H9 (cell line): ENCODE data around the gene NRG3. TPM values are rescaled to one million over a fixed set of nuclear protein-coding genes. Genes with fewer than 3 reads are reported as not detected.

Source experiments
- DNase-seq: peaks from one replicate; pipeline ENCODE4 v3.0.0-alpha.2; 2017
- H2AFZ ChIP-seq: one replicate; pipeline ENCODE4 v1.6.1; 2013; ENCODE audit warnings: mild to moderate bottlenecking, low read length, control low read depth, moderate library complexity
- H2AK5ac ChIP-seq: 2 replicates; pipeline ENCODE4 v1.6.1; 2013; ENCODE audit warnings: low read length, control low read depth, mixed read lengths; ENCODE audit not compliant: insufficient read length
- H2BK120ac ChIP-seq: one replicate; pipeline ENCODE4 v1.6.1; 2013; ENCODE audit warnings: low read depth, mild to moderate bottlenecking, low read length, control low read depth, inconsistent platforms; ENCODE audit not compliant: poor library complexity, severe bottlenecking
- H2BK12ac ChIP-seq: 2 replicates; pipeline ENCODE4 v1.6.1; 2013; ENCODE audit warnings: low read length, control low read depth, mixed read lengths, low read depth; ENCODE audit not compliant: insufficient read length
- H2BK15ac ChIP-seq: 2 replicates; pipeline ENCODE4 v1.6.1; 2013; ENCODE audit warnings: low read depth, low read length, control low read depth
- H2BK20ac ChIP-seq: one replicate; pipeline ENCODE4 v1.6.1; 2013; ENCODE audit warnings: low read depth, mild to moderate bottlenecking, low read length, control low read depth, inconsistent platforms; ENCODE audit not compliant: poor library complexity, severe bottlenecking
- H2BK5ac ChIP-seq: 2 replicates; pipeline ENCODE4 v1.6.1; 2013; ENCODE audit warnings: low read length, control low read depth, mixed read lengths; ENCODE audit not compliant: insufficient read length
- H3K14ac ChIP-seq: 2 replicates; pipeline ENCODE4 v1.6.1; 2013; ENCODE audit warnings: low read length, control low read depth; ENCODE audit not compliant: insufficient read depth
- H3K18ac ChIP-seq: 2 replicates; pipeline ENCODE4 v1.6.1; 2013; ENCODE audit warnings: low read depth, mild to moderate bottlenecking, mixed read lengths, low read length, control low read depth; ENCODE audit not compliant: insufficient read length
- H3K23ac ChIP-seq: 2 replicates; pipeline ENCODE4 v1.6.1; 2013; ENCODE audit warnings: low read length, control low read depth, mixed read lengths, low read depth; ENCODE audit not compliant: insufficient read length
- H3K23me2 ChIP-seq: 2 replicates; pipeline ENCODE4 v1.6.1; 2013; ENCODE audit warnings: low read depth, mild to moderate bottlenecking, mixed read lengths, low read length, control low read depth; ENCODE audit not compliant: insufficient read length, poor library complexity, severe bottlenecking
- H3K27ac ChIP-seq: 2 replicates; pipeline ENCODE4 v1.5.1; 2013; ENCODE audit warnings: low read length, control low read depth, mixed read lengths, low read depth; ENCODE audit not compliant: insufficient read length
- H3K27me3 ChIP-seq: 2 replicates; pipeline ENCODE4 v1.6.1; 2013; ENCODE audit warnings: low read length, control low read depth, inconsistent platforms; ENCODE audit not compliant: insufficient read depth
- H3K4ac ChIP-seq: 2 replicates; pipeline ENCODE4 v1.6.1; 2013; ENCODE audit warnings: low read depth, mild to moderate bottlenecking, control low read depth, inconsistent platforms, low read length, moderate library complexity
- H3K4me1 ChIP-seq: 2 replicates; pipeline ENCODE4 v1.6.1; 2013; ENCODE audit warnings: low read length, control low read depth, inconsistent platforms; ENCODE audit not compliant: insufficient read depth
- H3K4me2 ChIP-seq: 2 replicates; pipeline ENCODE4 v1.6.1; 2013; ENCODE audit warnings: low read length, control low read depth, mixed read lengths; ENCODE audit not compliant: insufficient read length, insufficient read depth
- H3K56ac ChIP-seq: 2 replicates; pipeline ENCODE4 v1.6.1; 2013; ENCODE audit warnings: low read depth, mild to moderate bottlenecking, mixed read lengths, low read length, control low read depth; ENCODE audit not compliant: insufficient read length
- H3K79me1 ChIP-seq: 2 replicates; pipeline ENCODE4 v1.6.1; 2013; ENCODE audit warnings: low read depth, mild to moderate bottlenecking, moderate library complexity, low read length, control low read depth, inconsistent platforms; ENCODE audit not compliant: insufficient read depth, poor library complexity, severe bottlenecking
- H3K79me2 ChIP-seq: 2 replicates; pipeline ENCODE4 v1.6.1; 2013; ENCODE audit warnings: low read length, control low read depth, inconsistent platforms; ENCODE audit not compliant: insufficient read depth
- H3K9ac ChIP-seq: 2 replicates; pipeline ENCODE4 v1.6.1; 2013; ENCODE audit warnings: low read length, control low read depth, mixed read lengths; ENCODE audit not compliant: insufficient read length; ENCODE audit errors: extremely low read depth
- H3K9me3 ChIP-seq: one replicate; pipeline ENCODE4 v1.6.1; 2013; ENCODE audit warnings: low read depth, low read length, inconsistent platforms; ENCODE audit not compliant: control insufficient read depth
- H3T11ph ChIP-seq: one replicate; pipeline ENCODE4 v1.6.1; 2013; ENCODE audit warnings: mild to moderate bottlenecking, low read length, control low read depth, inconsistent platforms
- H4K20me1 ChIP-seq: one replicate; pipeline ENCODE4 v1.6.1; 2013; ENCODE audit not compliant: control insufficient read depth, insufficient read length, insufficient read depth
- H4K5ac ChIP-seq: 2 replicates; pipeline ENCODE4 v1.6.1; 2013; ENCODE audit warnings: low read depth, mild to moderate bottlenecking, mixed read lengths, low read length, control low read depth; ENCODE audit not compliant: insufficient read length
- H4K8ac ChIP-seq: replicated peaks from 2 replicates; pipeline ENCODE4 v1.6.1; 2013; ENCODE audit warnings: low read length, control low read depth, mixed read lengths, low read depth; ENCODE audit not compliant: insufficient read length
- H4K91ac ChIP-seq: 2 replicates; pipeline ENCODE4 v1.6.1; 2013; ENCODE audit warnings: low read depth, mild to moderate bottlenecking, moderate library complexity, mixed read lengths, low read length, control low read depth; ENCODE audit not compliant: insufficient read length
- H3K27ac Mint-ChIP-seq, 3 experiments: 2 replicates in 2 of 3; 3 replicates in 1 of 3; pipeline ENCODE4 v1.8.0; 2020 to 2021; ENCODE audit warnings: mixed read lengths in 3 of 3, mild to moderate bottlenecking in 1 of 3, moderate library complexity in 1 of 3
- H3K27me3 Mint-ChIP-seq: 2 replicates; pipeline ENCODE4 v1.8.0; 2021; ENCODE audit warnings: low read depth, mild to moderate bottlenecking, moderate library complexity, mixed read lengths
- H3K36me3 Mint-ChIP-seq, 3 experiments: 2 replicates in 2 of 3; 3 replicates in 1 of 3; pipeline ENCODE4 v1.8.0; 2020 to 2021; ENCODE audit warnings: low read depth in 3 of 3, mixed read lengths in 3 of 3; ENCODE audit not compliant: insufficient read depth in 1 of 3
- H3K4me1 Mint-ChIP-seq, 2 experiments: 2 replicates each; pipeline ENCODE4 v1.8.0; 2020; ENCODE audit warnings: mixed read lengths in 2 of 2
- H3K4me3 Mint-ChIP-seq, 2 experiments: 2 replicates in 1 of 2; 3 replicates in 1 of 2; pipeline ENCODE4 v1.8.0; 2020 to 2021; ENCODE audit warnings: mild to moderate bottlenecking in 2 of 2, mixed read lengths in 2 of 2, moderate library complexity in 1 of 2
- H3K9me3 Mint-ChIP-seq, 2 experiments: 2 replicates in 1 of 2; 3 replicates in 1 of 2; pipeline ENCODE4 v1.8.0; 2020; ENCODE audit warnings: mild to moderate bottlenecking in 2 of 2, mixed read lengths in 2 of 2, moderate library complexity in 1 of 2
- WGBS: extraction: QIAGEN DNeasy Blood & Tissue Kit; methylation state at CpG from one replicate; pipeline ENCODE4 v1.1.7; 2013; ENCODE audit warnings: missing lambda C conversion rate, low lambda C conversion rate, mixed read lengths; ENCODE audit not compliant: insufficient read length; ENCODE audit errors: extremely low coverage; 5-methylcytosine and 5-hydroxymethylcytosine counted together
- total RNA-seq: library from RNA; stranded (reverse); gene quantifications from 2 replicates; pipeline ENCODE4 v1.2.1, GENCODE V29; 2021
- TF ChIP-seq, protein P1 (sequence below): fragments of 200-600 bp; sonication (generic); conservative IDR thresholded peaks from 3 replicates; pipeline ENCODE4 v1.8.0; 2021; ENCODE audit warnings: antibody characterized with exemption, mild to moderate bottlenecking

NRG3 gene
- total RNA-seq, 1 experiment from 2014 or later: 1.6 TPM

DNA sequence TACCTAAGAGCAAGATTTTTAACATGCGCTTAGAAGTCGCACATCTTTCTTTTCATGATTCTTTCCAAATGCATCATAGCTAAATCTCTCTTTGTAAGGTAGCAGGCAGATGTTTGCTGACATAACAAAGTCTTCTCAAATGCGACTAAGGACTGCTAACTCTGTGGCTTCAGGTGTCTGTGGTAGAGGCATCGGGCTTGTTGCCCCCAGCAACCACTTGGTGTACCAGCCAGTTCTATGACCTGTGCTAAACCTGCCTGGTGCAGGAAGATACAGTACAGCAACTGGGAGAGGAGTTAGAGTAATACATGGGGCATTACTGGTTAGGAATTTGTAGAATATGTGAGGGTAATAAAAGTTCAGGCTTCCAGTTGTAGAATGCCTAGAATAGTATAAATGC, 654.1 kb downstream of the NRG3 start:
- Histone ChIP-seq H3K4me2 (no peak overlapping the region), H3K23me2 (no peaks in the 10 kb centered on the region), H3K9me3 (no peaks in the 10 kb centered on the region), H2BK12ac (no peak overlapping the region), H3K9ac (no peak overlapping the region), H2AK5ac (no peak overlapping the region), H3K27me3 (no peaks in the 10 kb centered on the region), H2BK5ac (no peak overlapping the region), H4K8ac (no peak overlapping the region), H2BK15ac (no peak overlapping the region), H3K4me1 (no peaks in the 10 kb centered on the region; the same call in 1 of the 2 replicates), H4K5ac (no peak overlapping the region), H3K4ac (no peak overlapping the region), H3K79me1 (no peaks in the 10 kb centered on the region), H2BK20ac (no peak overlapping the region), H2AFZ (no peak overlapping the region), H3K18ac (no peak overlapping the region), H3K27ac (no peak overlapping the region), H2BK120ac (no peak overlapping the region), H3T11ph (no peak overlapping the region), H4K20me1 (no peaks in the 10 kb centered on the region), H3K23ac (no peak overlapping the region), H4K91ac (no peak overlapping the region), H3K14ac (no peak overlapping the region), H3K79me2 (no peaks in the 10 kb centered on the region), H3K56ac (no peak overlapping the region)
- no peak for DNase-seq
- H3K4me1 Mint-ChIP-seq: peaks cover 14 to 15% of the 10 kb centered on the region in 2 experiments
- no peaks in the 10 kb centered on the region; a peak in 1 of 7 replicates for H3K36me3 Mint-ChIP-seq
- H3K4me3 Mint-ChIP-seq: no peak overlapping the region
- H3K27ac Mint-ChIP-seq: peak overlapping the region in 1 of 3 experiments; percentile 62; a peak in 1 of 7 replicates
- no peaks in the 10 kb centered on the region; a peak in 2 of 5 replicates for H3K9me3 Mint-ChIP-seq
- WGBS: no CpG with 5 or more reads among the region's 4 CpGs
- TF ChIP-seq, protein P1, sequence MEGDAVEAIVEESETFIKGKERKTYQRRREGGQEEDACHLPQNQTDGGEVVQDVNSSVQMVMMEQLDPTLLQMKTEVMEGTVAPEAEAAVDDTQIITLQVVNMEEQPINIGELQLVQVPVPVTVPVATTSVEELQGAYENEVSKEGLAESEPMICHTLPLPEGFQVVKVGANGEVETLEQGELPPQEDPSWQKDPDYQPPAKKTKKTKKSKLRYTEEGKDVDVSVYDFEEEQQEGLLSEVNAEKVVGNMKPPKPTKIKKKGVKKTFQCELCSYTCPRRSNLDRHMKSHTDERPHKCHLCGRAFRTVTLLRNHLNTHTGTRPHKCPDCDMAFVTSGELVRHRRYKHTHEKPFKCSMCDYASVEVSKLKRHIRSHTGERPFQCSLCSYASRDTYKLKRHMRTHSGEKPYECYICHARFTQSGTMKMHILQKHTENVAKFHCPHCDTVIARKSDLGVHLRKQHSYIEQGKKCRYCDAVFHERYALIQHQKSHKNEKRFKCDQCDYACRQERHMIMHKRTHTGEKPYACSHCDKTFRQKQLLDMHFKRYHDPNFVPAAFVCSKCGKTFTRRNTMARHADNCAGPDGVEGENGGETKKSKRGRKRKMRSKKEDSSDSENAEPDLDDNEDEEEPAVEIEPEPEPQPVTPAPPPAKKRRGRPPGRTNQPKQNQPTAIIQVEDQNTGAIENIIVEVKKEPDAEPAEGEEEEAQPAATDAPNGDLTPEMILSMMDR: no peak
- H3K27me3 Mint-ChIP-seq: no peaks in the 10 kb centered on the region
